GM21737 (cell line): Measurements from ENCODE around the gene RUNDC1.
A peak's percentile ranks its signal among the peaks of the same experiment; 100 is the strongest.
"Not testable (repeated sequence)": the region's sequence is repeated elsewhere in the genome, so short reads cannot be mapped to it uniquely, and the experiment has no call there.

Experiments
- ATAC-seq: cut with Tn5 transposase; IDR thresholded peaks from one replicate; pipeline ENCODE4 v1.9.1; 2021; ENCODE audit warnings: mild to moderate bottlenecking, moderate library complexity; ENCODE audit not compliant: unreplicated experiment

RUNDC1 gene

GRCh38 chr17:42980274-42980765 is at the start of gene RUNDC1:
Gene RUNDC1 (plus strand): TSS chr17:42980565. CDS start chr17:42980577, 12 bp downstream.
- peak; percentile 71 for ATAC-seq

GRCh38 chr17:42937712-42938596 is 42.4 kb upstream of the RUNDC1 start:
- no peak for ATAC-seq

GRCh38 chr17:42944211-42944610 is 36.2 kb upstream of the RUNDC1 start:
- no peak for ATAC-seq

- no peak for ATAC-seq
These were observed 33.6 kb upstream of the RUNDC1 start for GRCh38 chr17:42946812-42947211.

- no peak for ATAC-seq
These were observed 30.2 kb upstream of the RUNDC1 start for GRCh38 chr17:42950044-42950783.

GRCh38 chr17:42953669-42954068 is 26.7 kb upstream of the RUNDC1 start:
- no peak for ATAC-seq

GRCh38 chr17:42964161-42964932 is 16.0 kb upstream of the RUNDC1 start, which contains the start of gene AARSD1:
Gene AARSD1 (minus strand): TSS chr17:42964454. CDS start chr17:42964440, 14 bp downstream.
- peak; percentile 85 for ATAC-seq

GRCh38 chr17:42967925-42968324 is 12.4 kb upstream of the RUNDC1 start:
- no peak for ATAC-seq

- no peak for ATAC-seq
These were observed 11.3 kb upstream of the RUNDC1 start for GRCh38 chr17:42969001-42969581.

- ATAC-seq, result no peak
These were observed 8.8 kb upstream of the RUNDC1 start for GRCh38 chr17:42971589-42971988.

- ATAC-seq, result not testable (repeated sequence)
These were observed 7.0 kb upstream of the RUNDC1 start for GRCh38 chr17:42973323-42973722.

GRCh38 chr17:42975265-42975664 is 5.1 kb upstream of the RUNDC1 start:
- ATAC-seq, result no peak

GRCh38 chr17:42975701-42976100 is 4.7 kb upstream of the RUNDC1 start:
- not testable (repeated sequence) for ATAC-seq

- peak; percentile 28 for ATAC-seq
These were observed 673 bp upstream of the RUNDC1 start, which contains the start of gene PTGES3L for GRCh38 chr17:42979511-42980273. Gene PTGES3L (minus strand): TSS chr17:42980080. CDS start chr17:42980053, 27 bp downstream.

- ATAC-seq, result peak; percentile 39
These were observed 517 bp downstream of the RUNDC1 start for GRCh38 chr17:42980766-42981397.

GRCh38 chr17:42982266-42982665 is 1.9 kb downstream of the RUNDC1 start:
- no peak for ATAC-seq

- peak; percentile 43 for ATAC-seq
These were observed 4.9 kb downstream of the RUNDC1 start for GRCh38 chr17:42985225-42985624.

GRCh38 chr17:42989141-42989540 is 8.8 kb downstream of the RUNDC1 start:
- ATAC-seq, result no peak
